ENCODE results near the gene SEC14L1. TPM values are rescaled to one million over a fixed set of nuclear protein-coding genes. Genes with fewer than 3 reads are reported as not detected.

The SEC14L1 gene
- total RNA-seq, 1 experiment from 2014 or later: 279 TPM

DNA sequence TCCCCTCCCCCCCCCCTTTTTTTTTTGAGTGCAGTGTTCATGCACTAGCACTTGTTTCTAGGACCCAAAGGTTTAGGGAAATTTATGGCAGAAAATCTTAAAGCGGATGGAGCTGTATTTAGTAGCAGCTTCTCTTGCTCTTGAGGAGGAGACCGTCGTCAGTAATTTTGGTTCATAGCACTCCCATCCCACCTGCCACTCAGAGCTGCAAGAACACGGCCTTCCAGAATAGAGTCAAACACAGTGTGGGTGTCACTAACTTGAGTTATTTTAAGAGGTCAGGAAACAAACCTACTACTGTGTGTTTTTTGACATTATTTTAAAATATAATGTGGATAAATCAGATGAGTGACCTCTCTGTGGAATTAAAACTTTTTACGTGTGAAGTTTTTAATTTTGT lies 37.3 kb downstream of the SEC14L1 start:
- CTCF ChIA-PET: no interaction called here
- POLR2A ChIA-PET: interaction anchor here (0.7 kb wide), 1 partner anchor 27 kb away, joined by 9 read pairs; no protein-coding TSS in a partner anchor

DNA sequence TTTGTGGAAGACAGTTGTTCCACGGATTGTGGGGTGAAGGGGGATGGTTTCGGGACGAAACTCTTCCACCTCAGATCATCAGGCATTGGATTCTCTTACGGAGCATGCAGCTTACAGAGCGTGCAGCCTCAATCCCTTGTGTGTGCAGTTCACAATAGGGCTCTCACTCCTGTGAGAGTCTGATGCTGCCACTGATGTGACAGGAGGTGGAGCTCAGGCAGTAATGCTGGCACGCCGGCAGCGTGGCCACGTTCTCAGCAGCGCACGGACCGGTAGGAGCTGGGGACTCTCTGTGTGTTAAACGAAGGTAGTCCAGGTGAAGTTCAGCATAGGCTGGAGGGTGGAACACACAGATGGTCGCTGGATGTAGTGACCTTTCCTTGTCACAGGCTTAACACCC lies 37.8 kb downstream of the SEC14L1 start:
- H3K27me3 ChIP-seq (ENCODE audit: control insufficient read depth, insufficient read depth, low read length): no peaks in the 10 kb centered on the region
- no peaks in the 10 kb centered on the region for H3K36me3 ChIP-seq (ENCODE audit: control insufficient read depth, insufficient read depth, low read length)
- BruUV-seq (replicated peaks): no TSS peak
- H3K4me1 ChIP-seq (ENCODE audit: control insufficient read depth, insufficient read depth, low read length): peaks cover 55% of the 10 kb centered on the region
- H3K27ac ChIP-seq (ENCODE audit: low read length): no peak overlapping the region
- POLR2A ChIA-PET: interaction anchor here (0.7 kb wide), 1 partner anchor 28 kb away, joined by 9 read pairs; no protein-coding TSS in a partner anchor
- H3K4me3 ChIP-seq (ENCODE audit: low read depth in 2 of 2, low read length in 2 of 2): no peak overlapping the region
- TF ChIP-seq SIN3A (IDR thresholded peaks at IDR 0.05; ENCODE audit: borderline replicate concordance, insufficient read depth, low read depth, low read length): no peak
- no peak for TF ChIP-seq REST (IDR thresholded peaks at IDR 0.05; ENCODE audit: insufficient read depth in 1 of 2, low read depth in 2 of 2, low read length in 1 of 2)
- TF ChIP-seq CTCF (IDR thresholded peaks at IDR 0.05): no peak
- no peak for TF ChIP-seq POLR2AphosphoS5 (IDR thresholded peaks at IDR 0.05; ENCODE audit: low read depth, low read length)
- no peak for TF ChIP-seq TCF7L2 (IDR thresholded peaks at IDR 0.05; ENCODE audit: low read depth, low read length)
- DNase-seq (ENCODE audit: low read depth, low spot score): no peak
- CTCF ChIA-PET: no interaction called here
- in situ Hi-C loops (cut with HindIII; ENCODE audit: low pct_unique_long_range_greater_than_20kb, low sequenced_read_pairs): no loop called here
- ATAC-seq: peak; percentile 35; the same call in 1 of the 2 replicates
- intact Hi-C loops (cut with micrococcal nuclease; ENCODE audit: unreplicated experiment): no loop called here
- H3K9me3 ChIP-seq (ENCODE audit: control insufficient read depth, insufficient read depth, low read depth, low read length): peaks cover 8% of the 10 kb centered on the region

More for the DNA sequence above, 37.3 kb downstream of the SEC14L1 start:
- Histone ChIP-seq H3K36me3 (ENCODE audit: control insufficient read depth, insufficient read depth, low read length) (no peaks in the 10 kb centered on the region), H3K27me3 (ENCODE audit: control insufficient read depth, insufficient read depth, low read length) (no peaks in the 10 kb centered on the region), H3K9me3 (ENCODE audit: control insufficient read depth, insufficient read depth, low read depth, low read length) (peaks cover 9% of the 10 kb centered on the region), H3K27ac (ENCODE audit: low read length) (no peak overlapping the region), H3K4me1 (ENCODE audit: control insufficient read depth, insufficient read depth, low read length) (peaks cover 50% of the 10 kb centered on the region), H3K4me3 (ENCODE audit: low read depth in 2 of 2, low read length in 2 of 2) (no peak overlapping the region)
- TF ChIP-seq POLR2AphosphoS5 (IDR thresholded peaks at IDR 0.05; ENCODE audit: low read depth, low read length): no peak
- no peak for TF ChIP-seq SIN3A (IDR thresholded peaks at IDR 0.05; ENCODE audit: borderline replicate concordance, insufficient read depth, low read depth, low read length)
- TF ChIP-seq CTCF (IDR thresholded peaks at IDR 0.05): no peak
- DNase-seq (ENCODE audit: low read depth, low spot score): no peak
- intact Hi-C loops (cut with micrococcal nuclease; ENCODE audit: unreplicated experiment): no loop called here
- no TSS peak for BruUV-seq (replicated peaks)
- ATAC-seq: no peak
- in situ Hi-C loops (cut with HindIII; ENCODE audit: low pct_unique_long_range_greater_than_20kb, low sequenced_read_pairs): no loop called here
